ENCODE data around the gene TPRG1L.

TPRG1L gene

GRCh38 chr1:3642919-3643675, 18.3 kb downstream of the TPRG1L start:
- no peaks in the 10 kb centered on the region for H3K27me3 ChIP-seq (replicated peaks; ENCODE audit: control insufficient read depth, insufficient read depth, low read length, poor library complexity, severe bottlenecking)
- H3K9me3 ChIP-seq (ENCODE audit: control insufficient read depth, low read length) = no peaks in the 10 kb centered on the region
- peaks cover 30% of the 10 kb centered on the region for H3K36me3 ChIP-seq (ENCODE audit: control insufficient read depth, insufficient read depth, low read length)
- DNase-seq = no peak
- no peak overlapping the region for H3K27ac ChIP-seq (ENCODE audit: insufficient read depth, low read length, poor library complexity, severe bottlenecking)
- H3K4me3 ChIP-seq (ENCODE audit: insufficient read depth, low read depth, low read length, poor library complexity, severe bottlenecking) = no peak overlapping the region
- no peaks in the 10 kb centered on the region for H3K4me1 ChIP-seq (ENCODE audit: control insufficient read depth, insufficient read depth, low read length, poor library complexity, severe bottlenecking)

GRCh38 chr1:3644273-3644672, 19.5 kb downstream of the TPRG1L start:
- no peak for DNase-seq
- H3K4me1 ChIP-seq (ENCODE audit: control insufficient read depth, insufficient read depth, low read length, poor library complexity, severe bottlenecking) = peaks cover 8% of the 10 kb centered on the region
- no peak overlapping the region for H3K27ac ChIP-seq (ENCODE audit: insufficient read depth, low read length, poor library complexity, severe bottlenecking)
- H3K27me3 ChIP-seq (replicated peaks; ENCODE audit: control insufficient read depth, insufficient read depth, low read length, poor library complexity, severe bottlenecking) = no peaks in the 10 kb centered on the region
- peaks cover 25% of the 10 kb centered on the region for H3K36me3 ChIP-seq (ENCODE audit: control insufficient read depth, insufficient read depth, low read length)
- no peaks in the 10 kb centered on the region for H3K9me3 ChIP-seq (ENCODE audit: control insufficient read depth, low read length)
- H3K4me3 ChIP-seq (ENCODE audit: insufficient read depth, low read depth, low read length, poor library complexity, severe bottlenecking) = no peak overlapping the region

- Histone ChIP-seq H3K4me3 (ENCODE audit: insufficient read depth, low read depth, low read length, poor library complexity, severe bottlenecking) (no peak overlapping the region), H3K27ac (ENCODE audit: insufficient read depth, low read length, poor library complexity, severe bottlenecking) (no peak overlapping the region), H3K9me3 (ENCODE audit: control insufficient read depth, low read length) (no peaks in the 10 kb centered on the region), H3K36me3 (ENCODE audit: control insufficient read depth, insufficient read depth, low read length) (peaks cover 20% of the 10 kb centered on the region), H3K4me1 (ENCODE audit: control insufficient read depth, insufficient read depth, low read length, poor library complexity, severe bottlenecking) (peaks cover 11% of the 10 kb centered on the region), H3K27me3 (replicated peaks; ENCODE audit: control insufficient read depth, insufficient read depth, low read length, poor library complexity, severe bottlenecking) (no peaks in the 10 kb centered on the region)
- no peak for DNase-seq
These were observed 20.4 kb downstream of the TPRG1L start for GRCh38 chr1:3645247-3645646.

- Histone ChIP-seq H3K27me3 (replicated peaks; ENCODE audit: control insufficient read depth, insufficient read depth, low read length, poor library complexity, severe bottlenecking) (peaks cover 5% of the 10 kb centered on the region), H3K4me3 (ENCODE audit: insufficient read depth, low read depth, low read length, poor library complexity, severe bottlenecking) (no peak overlapping the region), H3K27ac (ENCODE audit: insufficient read depth, low read length, poor library complexity, severe bottlenecking) (no peak overlapping the region), H3K4me1 (ENCODE audit: control insufficient read depth, insufficient read depth, low read length, poor library complexity, severe bottlenecking) (peaks cover 15% of the 10 kb centered on the region), H3K9me3 (ENCODE audit: control insufficient read depth, low read length) (no peaks in the 10 kb centered on the region), H3K36me3 (ENCODE audit: control insufficient read depth, insufficient read depth, low read length) (peaks cover 18% of the 10 kb centered on the region)
- DNase-seq = no peak
These were observed 21.0 kb downstream of the TPRG1L start for GRCh38 chr1:3645666-3646355.

GRCh38 chr1:3646596-3646995, 21.8 kb downstream of the TPRG1L start:
- Histone ChIP-seq H3K27ac (ENCODE audit: insufficient read depth, low read length, poor library complexity, severe bottlenecking) (no peak overlapping the region), H3K36me3 (ENCODE audit: control insufficient read depth, insufficient read depth, low read length) (peaks cover 18% of the 10 kb centered on the region), H3K9me3 (ENCODE audit: control insufficient read depth, low read length) (no peaks in the 10 kb centered on the region), H3K4me3 (ENCODE audit: insufficient read depth, low read depth, low read length, poor library complexity, severe bottlenecking) (no peak overlapping the region), H3K27me3 (replicated peaks; ENCODE audit: control insufficient read depth, insufficient read depth, low read length, poor library complexity, severe bottlenecking) (peaks cover 13% of the 10 kb centered on the region), H3K4me1 (ENCODE audit: control insufficient read depth, insufficient read depth, low read length, poor library complexity, severe bottlenecking) (peaks cover 23% of the 10 kb centered on the region)
- no peak for DNase-seq

GRCh38 chr1:3649342-3650247, 24.8 kb downstream of the TPRG1L start, which contains the start of gene WRAP73:
TSS of gene WRAP73 (minus strand) at chr1:3650103. CDS start at chr1:3649999, 104 bp downstream.
- Histone ChIP-seq H3K4me3 (ENCODE audit: insufficient read depth, low read depth, low read length, poor library complexity, severe bottlenecking) (peak within 1 kb of the TSS; percentile 86), H3K27ac (ENCODE audit: insufficient read depth, low read length, poor library complexity, severe bottlenecking) (peak within 1 kb of the TSS; percentile 53), H3K36me3 (ENCODE audit: control insufficient read depth, insufficient read depth, low read length) (peaks cover 18% of the 10 kb centered on the region), H3K9me3 (ENCODE audit: control insufficient read depth, low read length) (no peaks in the 10 kb centered on the region), H3K27me3 (replicated peaks; ENCODE audit: control insufficient read depth, insufficient read depth, low read length, poor library complexity, severe bottlenecking) (peaks cover 32% of the 10 kb centered on the region), H3K4me1 (ENCODE audit: control insufficient read depth, insufficient read depth, low read length, poor library complexity, severe bottlenecking) (peaks cover 35% of the 10 kb centered on the region)
- peak; percentile 78 to 82 (median 78) for DNase-seq

GRCh38 chr1:3650248-3651025, 25.6 kb downstream of the TPRG1L start:
- Histone ChIP-seq H3K4me1 (ENCODE audit: control insufficient read depth, insufficient read depth, low read length, poor library complexity, severe bottlenecking) (peaks cover 35% of the 10 kb centered on the region), H3K27ac (ENCODE audit: insufficient read depth, low read length, poor library complexity, severe bottlenecking) (no peak overlapping the region), H3K27me3 (replicated peaks; ENCODE audit: control insufficient read depth, insufficient read depth, low read length, poor library complexity, severe bottlenecking) (peaks cover 32% of the 10 kb centered on the region), H3K9me3 (ENCODE audit: control insufficient read depth, low read length) (no peaks in the 10 kb centered on the region), H3K36me3 (ENCODE audit: control insufficient read depth, insufficient read depth, low read length) (peaks cover 14% of the 10 kb centered on the region), H3K4me3 (ENCODE audit: insufficient read depth, low read depth, low read length, poor library complexity, severe bottlenecking) (peak overlapping the region; percentile 17)
- DNase-seq = no peak

GRCh38 chr1:3651026-3651929, 26.5 kb downstream of the TPRG1L start:
- Histone ChIP-seq H3K4me1 (ENCODE audit: control insufficient read depth, insufficient read depth, low read length, poor library complexity, severe bottlenecking) (peaks cover 35% of the 10 kb centered on the region), H3K27me3 (replicated peaks; ENCODE audit: control insufficient read depth, insufficient read depth, low read length, poor library complexity, severe bottlenecking) (peaks cover 32% of the 10 kb centered on the region), H3K9me3 (ENCODE audit: control insufficient read depth, low read length) (no peaks in the 10 kb centered on the region), H3K36me3 (ENCODE audit: control insufficient read depth, insufficient read depth, low read length) (peaks cover 10% of the 10 kb centered on the region), H3K4me3 (ENCODE audit: insufficient read depth, low read depth, low read length, poor library complexity, severe bottlenecking) (peak overlapping the region; percentile 24), H3K27ac (ENCODE audit: insufficient read depth, low read length, poor library complexity, severe bottlenecking) (no peak overlapping the region)
- DNase-seq = no peak

Measured in effector memory CD4-positive, alpha-beta T cell (primary cell).